ENCODE measurements around the gene CPA4. TPM values are rescaled to one million over a fixed set of nuclear protein-coding genes. Genes with fewer than 3 reads are reported as not detected.

CPA4 gene
- total and polyA plus RNA-seq, 7 donors: 0.06 TPM; not detected in 6

DNA sequence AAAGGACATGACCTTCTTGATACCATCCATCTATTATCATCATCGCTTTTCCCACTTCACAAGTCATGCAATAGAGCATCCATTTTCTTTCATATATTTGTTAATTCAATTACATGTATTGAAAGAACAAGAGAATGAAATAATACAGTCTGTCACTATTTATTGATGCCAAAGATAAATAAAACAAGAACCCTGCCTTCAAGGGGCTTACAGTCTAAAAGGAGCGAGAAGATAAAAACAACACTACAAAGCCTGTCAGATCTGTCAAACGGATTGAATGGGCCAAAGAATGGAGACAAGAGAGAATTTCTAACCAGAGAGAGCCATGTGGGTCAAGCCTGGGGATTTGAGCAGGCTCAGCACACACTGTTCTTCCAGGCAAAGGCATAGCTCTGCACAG, 67.6 kb downstream of the CPA4 start:
- TF ChIP-seq, protein P1, sequence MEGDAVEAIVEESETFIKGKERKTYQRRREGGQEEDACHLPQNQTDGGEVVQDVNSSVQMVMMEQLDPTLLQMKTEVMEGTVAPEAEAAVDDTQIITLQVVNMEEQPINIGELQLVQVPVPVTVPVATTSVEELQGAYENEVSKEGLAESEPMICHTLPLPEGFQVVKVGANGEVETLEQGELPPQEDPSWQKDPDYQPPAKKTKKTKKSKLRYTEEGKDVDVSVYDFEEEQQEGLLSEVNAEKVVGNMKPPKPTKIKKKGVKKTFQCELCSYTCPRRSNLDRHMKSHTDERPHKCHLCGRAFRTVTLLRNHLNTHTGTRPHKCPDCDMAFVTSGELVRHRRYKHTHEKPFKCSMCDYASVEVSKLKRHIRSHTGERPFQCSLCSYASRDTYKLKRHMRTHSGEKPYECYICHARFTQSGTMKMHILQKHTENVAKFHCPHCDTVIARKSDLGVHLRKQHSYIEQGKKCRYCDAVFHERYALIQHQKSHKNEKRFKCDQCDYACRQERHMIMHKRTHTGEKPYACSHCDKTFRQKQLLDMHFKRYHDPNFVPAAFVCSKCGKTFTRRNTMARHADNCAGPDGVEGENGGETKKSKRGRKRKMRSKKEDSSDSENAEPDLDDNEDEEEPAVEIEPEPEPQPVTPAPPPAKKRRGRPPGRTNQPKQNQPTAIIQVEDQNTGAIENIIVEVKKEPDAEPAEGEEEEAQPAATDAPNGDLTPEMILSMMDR (IDR thresholded peaks at IDR 0.05): no peak
- TF ChIP-seq POLR2AphosphoS5 (IDR thresholded peaks at IDR 0.05): no peak
- no peak for TF ChIP-seq EP300 (IDR thresholded peaks at IDR 0.05)
- TF ChIP-seq POLR2A (IDR thresholded peaks at IDR 0.05): no peak
- Histone ChIP-seq H3K36me3 (no peaks in the 10 kb centered on the region), H3K27me3 (no peaks in the 10 kb centered on the region), H3K4me3 (no peak overlapping the region), H3K4me1 (peaks cover 0 to 22% (median 18%) of the 10 kb centered on the region in 4 donors), H3K9me3 (no peaks in the 10 kb centered on the region), H3K27ac (no peak overlapping the region)
- intact Hi-C loops (cut with DNase I): no loop called here
- DNase-seq: no peak
- 92 to 94% methylated on average over 3 of the region's 3 CpGs for WGBS, 2 donors

DNA sequence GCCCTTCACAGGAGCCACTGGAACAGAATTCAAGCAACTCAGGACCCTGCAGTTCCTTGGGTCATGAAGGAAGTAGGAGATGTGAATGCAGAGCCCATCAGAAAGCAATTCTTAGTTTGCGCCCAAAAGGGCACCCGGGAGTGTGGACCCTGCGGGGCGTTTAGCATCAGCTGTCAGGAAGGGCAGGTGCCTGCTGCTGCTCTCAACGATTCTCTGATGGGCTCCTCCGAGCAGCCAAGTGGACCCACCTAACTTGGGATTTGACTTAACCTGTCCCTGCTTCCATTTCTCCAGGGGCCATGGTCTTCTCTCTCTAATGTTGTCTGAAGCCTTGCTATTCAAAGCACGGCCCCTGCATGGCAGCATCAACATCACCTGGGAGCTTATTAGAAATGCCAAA, 68.7 kb downstream of the CPA4 start:
- H3K27me3 ChIP-seq: no peaks in the 10 kb centered on the region
- no peak for TF ChIP-seq POLR2AphosphoS5 (IDR thresholded peaks at IDR 0.05)
- TF ChIP-seq, protein P1 (IDR thresholded peaks at IDR 0.05): no peak
- TF ChIP-seq POLR2A (IDR thresholded peaks at IDR 0.05): no peak
- TF ChIP-seq EP300 (IDR thresholded peaks at IDR 0.05): no peak
- peak; percentile 35 for DNase-seq
- H3K36me3 ChIP-seq: no peaks in the 10 kb centered on the region
- intact Hi-C loops (cut with DNase I): no loop called here
- peaks cover 0 to 12% (median 8%) of the 10 kb centered on the region in 4 donors for H3K4me1 ChIP-seq
- H3K4me3 ChIP-seq: no peak overlapping the region
- H3K27ac ChIP-seq: no peak overlapping the region
- 95 to 96% methylated on average over 7 of the region's 7 CpGs for WGBS, 2 donors
- H3K9me3 ChIP-seq: no peaks in the 10 kb centered on the region

DNA sequence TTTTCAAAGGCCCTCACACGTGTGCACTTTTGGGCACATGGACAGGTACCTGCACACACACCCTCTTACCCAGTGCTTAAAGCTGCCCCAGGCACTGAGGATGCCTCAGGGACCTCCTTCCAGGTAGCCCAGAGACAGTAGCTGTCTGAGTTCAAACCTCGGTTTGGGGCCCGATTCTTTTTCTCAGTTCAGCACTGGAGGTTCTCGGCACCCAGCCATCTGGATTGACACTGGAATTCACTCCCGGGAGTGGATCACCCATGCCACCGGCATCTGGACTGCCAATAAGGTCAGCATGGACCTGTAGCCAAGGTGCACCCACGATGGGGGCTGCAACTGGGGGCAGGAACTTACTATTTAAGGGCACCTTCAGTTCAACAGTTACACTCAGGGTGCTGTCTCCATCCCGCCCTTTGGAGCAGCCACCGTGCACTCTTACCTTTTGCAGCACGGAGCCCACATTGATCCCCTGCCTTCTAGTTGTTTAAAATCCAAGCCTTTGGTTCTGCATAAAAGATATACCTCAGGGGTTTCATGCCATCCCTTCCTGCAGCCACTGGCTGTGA, 69.4 kb downstream of the CPA4 start:
- H3K27me3 ChIP-seq: no peaks in the 10 kb centered on the region
- no peaks in the 10 kb centered on the region for H3K36me3 ChIP-seq
- H3K9me3 ChIP-seq: no peaks in the 10 kb centered on the region
- no peak overlapping the region for H3K27ac ChIP-seq
- no peak overlapping the region for H3K4me3 ChIP-seq
- 93 to 95% methylated on average over 10 of the region's 10 CpGs for WGBS, 2 donors
- no peak for TF ChIP-seq EP300 (IDR thresholded peaks at IDR 0.05)
- no peak for TF ChIP-seq POLR2AphosphoS5 (IDR thresholded peaks at IDR 0.05)
- no peak for TF ChIP-seq POLR2A (IDR thresholded peaks at IDR 0.05)
- TF ChIP-seq, protein P1 (IDR thresholded peaks at IDR 0.05): no peak
- DNase-seq: peak; percentile 45
- H3K4me1 ChIP-seq: peaks cover 0 to 9% (median 2%) of the 10 kb centered on the region in 4 donors
- intact Hi-C loops (cut with DNase I): no loop called here

DNA sequence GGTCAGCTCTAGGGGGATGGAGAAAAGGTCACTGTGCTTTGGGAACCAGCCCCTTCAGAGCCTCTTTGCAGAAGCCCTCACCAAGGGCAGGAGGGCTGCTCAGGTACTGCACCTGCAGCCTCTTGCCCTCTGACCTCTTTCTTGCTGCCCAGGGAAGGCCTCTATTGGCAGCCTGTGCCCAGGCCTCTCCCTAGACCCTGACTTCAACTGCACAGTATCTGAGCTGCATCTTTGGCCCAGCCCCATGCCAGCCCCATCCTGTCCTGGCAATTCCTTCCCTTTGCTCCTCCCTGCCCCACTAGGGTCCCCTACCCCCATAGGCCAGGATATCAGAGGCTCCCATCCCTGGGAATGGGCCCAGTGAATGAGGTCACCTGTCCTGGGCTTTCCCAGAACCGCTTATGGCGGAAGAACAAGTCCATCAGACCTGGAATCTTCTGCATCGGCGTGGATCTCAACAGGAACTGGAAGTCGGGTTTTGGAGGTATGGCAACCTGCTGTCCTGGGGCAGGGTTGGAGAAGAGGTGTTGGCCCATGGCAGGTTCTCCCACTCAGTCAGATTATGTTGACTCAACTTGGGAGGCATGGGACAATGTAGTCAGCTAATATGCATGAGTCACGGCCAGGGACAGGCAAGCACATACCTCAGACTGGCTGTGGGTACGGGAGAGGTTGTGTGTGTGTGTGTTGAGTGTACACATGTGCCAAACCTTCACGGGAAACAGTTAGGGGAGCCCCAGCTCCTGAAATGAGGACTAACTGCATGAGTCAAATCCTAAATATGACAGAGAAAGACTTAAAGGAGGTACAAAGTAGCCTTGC, 70.3 kb downstream of the CPA4 start:
- peak; percentile 39 for DNase-seq
- intact Hi-C loops (cut with DNase I): no loop called here
- Histone ChIP-seq H3K27me3 (no peaks in the 10 kb centered on the region), H3K27ac (no peak overlapping the region), H3K4me1 (peaks cover 0 to 9% (median 0%) of the 10 kb centered on the region in 4 donors), H3K36me3 (no peaks in the 10 kb centered on the region), H3K9me3 (no peaks in the 10 kb centered on the region), H3K4me3 (no peak overlapping the region)
- WGBS, 2 donors: 76 to 86% methylated on average over 8 of the region's 8 CpGs
- TF ChIP-seq POLR2A (IDR thresholded peaks at IDR 0.05) (no peak), POLR2AphosphoS5 (IDR thresholded peaks at IDR 0.05) (no peak), EP300 (IDR thresholded peaks at IDR 0.05) (no peak)

DNA sequence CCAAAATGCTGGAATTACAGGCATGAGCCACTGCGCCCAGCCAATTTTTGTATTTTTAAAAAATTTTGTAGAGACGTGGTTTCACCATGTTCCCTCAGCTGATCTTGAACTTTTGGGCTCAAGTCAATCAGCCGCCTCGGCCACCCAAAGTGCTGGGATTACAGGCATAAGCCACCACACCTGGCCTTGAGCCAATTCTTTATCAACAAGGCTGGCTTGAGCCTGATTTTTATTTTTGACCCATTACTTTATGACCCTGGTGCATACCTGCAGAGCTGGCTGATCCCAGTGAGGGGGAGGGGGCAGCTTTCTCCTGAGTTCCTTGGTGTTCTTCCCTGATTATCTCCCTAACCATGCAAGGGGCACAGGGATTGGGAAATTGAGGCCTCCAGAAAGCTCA, 71.5 kb downstream of the CPA4 start:
- Histone ChIP-seq H3K9me3 (no peaks in the 10 kb centered on the region), H3K36me3 (no peaks in the 10 kb centered on the region), H3K4me3 (no peak overlapping the region), H3K27me3 (no peaks in the 10 kb centered on the region), H3K27ac (no peak overlapping the region), H3K4me1 (peaks cover 0 to 18% (median 8%) of the 10 kb centered on the region in 4 donors)
- intact Hi-C loops (cut with DNase I): no loop called here
- 71 to 87% methylated on average over 4 of the region's 4 CpGs for WGBS, 2 donors
- DNase-seq: peak; percentile 56
- TF ChIP-seq EP300 (IDR thresholded peaks at IDR 0.05): no peak
- no peak for TF ChIP-seq POLR2A (IDR thresholded peaks at IDR 0.05)
- no peak for TF ChIP-seq POLR2AphosphoS5 (IDR thresholded peaks at IDR 0.05)
- TF ChIP-seq, protein P1 (IDR thresholded peaks at IDR 0.05): no peak
